MCF 10A (cell line): Measurements from ENCODE around the gene TUBE1. TPM values are rescaled to one million over a fixed set of nuclear protein-coding genes. Genes with fewer than 3 reads are reported as not detected.

Experiments
- BruUV-seq: library from RNA; stranded (reverse); fragments of 400-500 nt; replicated peaks from 2 replicates; lab custom pipeline; 2021; lab: Mats Ljungman, UMichigan
- CTCF ChIA-PET: fragments of 300-600 bp; sonication (Branson Sonifier 250); formaldehyde crosslinking; extraction: SDS; loops from one replicate; lab custom pipeline; 2021; ENCODE audit warnings: antibody characterized with exemption, inconsistent platforms; lab: Yijun Ruan, JAX
- POLR2A ChIA-PET: fragments of 300-600, 350-650 bp; sonication (Branson Sonifier 250); formaldehyde crosslinking; extraction: SDS; loops from one replicate; lab custom pipeline; 2020; ENCODE audit warnings: antibody characterized with exemption, inconsistent platforms; lab: Yijun Ruan, JAX
- DNase-seq: peaks from one replicate; pipeline ENCODE4 v3.0.0-alpha.2; 2018; ENCODE audit not compliant: unreplicated experiment
- H3K27ac Mint-ChIP-seq: one replicate; pipeline ENCODE4 v1.8.0; 2022; ENCODE audit warnings: mild to moderate bottlenecking, low read depth, mixed read lengths; ENCODE audit not compliant: unreplicated experiment
- H3K27me3 Mint-ChIP-seq: one replicate; pipeline ENCODE4 v1.8.0; 2022; ENCODE audit warnings: mixed read lengths; ENCODE audit not compliant: insufficient read depth, unreplicated experiment
- H3K36me3 Mint-ChIP-seq: one replicate; pipeline ENCODE4 v1.8.0; 2022; ENCODE audit warnings: mild to moderate bottlenecking, moderate library complexity, mixed read lengths; ENCODE audit not compliant: insufficient read depth, unreplicated experiment
- H3K4me1 Mint-ChIP-seq: one replicate; pipeline ENCODE4 v1.8.0; 2022; ENCODE audit warnings: mixed read lengths; ENCODE audit not compliant: insufficient read depth, unreplicated experiment
- H3K4me3 Mint-ChIP-seq: one replicate; pipeline ENCODE4 v1.8.0; 2022; ENCODE audit warnings: mild to moderate bottlenecking, moderate library complexity, mixed read lengths; ENCODE audit not compliant: unreplicated experiment
- H3K9me3 Mint-ChIP-seq: one replicate; pipeline ENCODE4 v1.8.0; 2022; ENCODE audit warnings: mixed read lengths; ENCODE audit not compliant: unreplicated experiment
- CTCF ChIP-seq: fragments of 200-600 bp; IDR thresholded peaks from one replicate; pipeline ENCODE4 v1.8.0; 2022; ENCODE audit warnings: antibody characterized with exemption, mild to moderate bottlenecking; ENCODE audit not compliant: unreplicated experiment
- intact Hi-C: fragments of 100-400 bp; cut with micrococcal nuclease; formaldehyde crosslinking; loops from 2 replicates; pipeline ENCODE4 v1.14.1; 2022
- total RNA-seq: library from RNA; stranded (reverse); gene quantifications from 2 replicates; pipeline ENCODE4 v1.2.3, GENCODE V29; 2022

The TUBE1 gene
- total RNA-seq, 1 experiment from 2014 or later = 47.7 TPM

- Mint-ChIP-seq H3K27ac (no peak overlapping the region), H3K4me1 (no peaks in the 10 kb centered on the region), H3K36me3 (peaks cover 23% of the 10 kb centered on the region), H3K9me3 (no peaks in the 10 kb centered on the region), H3K27me3 (no peaks in the 10 kb centered on the region), H3K4me3 (no peak overlapping the region)
- ChIA-PET POLR2A (interaction anchor here (0.5 kb wide), 1 partner anchor 70 kb away, joined by 4 read pairs; no protein-coding TSS in a partner anchor), CTCF (interaction anchor here (1.9 kb wide), 1 partner anchor 23 kb away, joined by 9 read pairs; no protein-coding TSS in a partner anchor)
- TF ChIP-seq CTCF = no peak
- intact Hi-C loops = no loop called here
- DNase-seq = no peak
- no TSS peak for BruUV-seq
Measured at GRCh38 chr6:112066606-112067005, 20.7 kb downstream of the TUBE1 start.

GRCh38 chr6:112065426-112065986 lies 21.8 kb downstream of the TUBE1 start:
- Mint-ChIP-seq H3K27ac (no peak overlapping the region), H3K4me3 (no peak overlapping the region), H3K27me3 (no peaks in the 10 kb centered on the region), H3K36me3 (peaks cover 14% of the 10 kb centered on the region), H3K4me1 (no peaks in the 10 kb centered on the region), H3K9me3 (no peaks in the 10 kb centered on the region)
- ChIA-PET POLR2A (interaction anchor here (0.7 to 0.9 kb wide), 2 partner anchors 21 to 22 kb away, joined by 3 read pairs; partner anchors contain the start of gene FAM229B), CTCF (interaction anchor here (1.9 kb wide), 1 partner anchor 22 kb away, joined by 9 read pairs; no protein-coding TSS in a partner anchor)
- no TSS peak for BruUV-seq
- intact Hi-C loops = no loop called here
- no peak for TF ChIP-seq CTCF
- DNase-seq = no peak

GRCh38 chr6:112062966-112063365 lies 24.3 kb downstream of the TUBE1 start:
- no peaks in the 10 kb centered on the region for H3K36me3 Mint-ChIP-seq
- H3K9me3 Mint-ChIP-seq = no peaks in the 10 kb centered on the region
- H3K4me1 Mint-ChIP-seq = no peaks in the 10 kb centered on the region
- no peak overlapping the region for H3K4me3 Mint-ChIP-seq
- ChIA-PET POLR2A (no interaction called here), CTCF (interaction anchor here (0.6 to 0.8 kb wide), 2 partner anchors 17 to 20 kb away, joined by 3 to 5 read pairs; no protein-coding TSS in a partner anchor)
- no peak for TF ChIP-seq CTCF
- intact Hi-C loops = no loop called here
- H3K27me3 Mint-ChIP-seq = no peaks in the 10 kb centered on the region
- no TSS peak for BruUV-seq
- H3K27ac Mint-ChIP-seq = no peak overlapping the region
- DNase-seq = no peak

- no peaks in the 10 kb centered on the region for H3K36me3 Mint-ChIP-seq
- no TSS peak for BruUV-seq
- H3K27me3 Mint-ChIP-seq = no peaks in the 10 kb centered on the region
- no peak for DNase-seq
- H3K9me3 Mint-ChIP-seq = no peaks in the 10 kb centered on the region
- ChIA-PET POLR2A (interaction anchor here (1.2 kb wide), 1 partner anchor 13 kb away, joined by 4 read pairs; no protein-coding TSS in a partner anchor), CTCF (interaction anchor here (0.6 to 1.9 kb wide), 5 partner anchors 12 to 563 kb away, joined by 3 to 7 read pairs (median 3); no protein-coding TSS in a partner anchor)
- intact Hi-C loops = no loop called here
- no peak overlapping the region for H3K4me3 Mint-ChIP-seq
- no peak for TF ChIP-seq CTCF
- no peaks in the 10 kb centered on the region for H3K4me1 Mint-ChIP-seq
- no peak overlapping the region for H3K27ac Mint-ChIP-seq
Measured at GRCh38 chr6:112061605-112062004, 25.7 kb downstream of the TUBE1 start.
